ENCODE results near the gene ZNF281.

Gene ZNF281

GRCh38 chr1:200429221-200429751, 19.4 kb upstream of the ZNF281 start:
- Histone ChIP-seq H3K36me3 (ENCODE audit: control insufficient read depth, low read length) (no peaks in the 10 kb centered on the region), H3K79me2 (ENCODE audit: control insufficient read depth, low read length) (no peaks in the 10 kb centered on the region), H3K4me3 (ENCODE audit: low read length) (no peak overlapping the region), H3K4me2 (ENCODE audit: low read length) (no peak overlapping the region), H4K20me1 (ENCODE audit: control insufficient read depth, insufficient read depth, low read depth, low read length) (no peaks in the 10 kb centered on the region), H3K27ac (ENCODE audit: low read depth, low read length) (no peak overlapping the region), H3K27me3 (ENCODE audit: control insufficient read depth, low read length) (no peaks in the 10 kb centered on the region; the same call in 1 of the 2 replicates), H3K9me3 (ENCODE audit: control insufficient read depth, insufficient read depth, low read length) (no peaks in the 10 kb centered on the region), H3K4me1 (ENCODE audit: control insufficient read depth, low read length) (0 out of 2 replicates have a peak, but pooled peaks cover 5% of the 10 kb centered on the region), H3K9me2 (replicated peaks; ENCODE audit: control insufficient read depth, low read length) (no peaks in the 10 kb centered on the region), H3F3A (ENCODE audit: control insufficient read depth, insufficient read depth) (no peaks in the 10 kb centered on the region)
- no peak for TF ChIP-seq EZH2phosphoT487 (IDR thresholded peaks at IDR 0.05; ENCODE audit: borderline replicate concordance, low read length)
- no peak for TF ChIP-seq CTCF (IDR thresholded peaks at IDR 0.05; ENCODE audit: low read depth, low read length, poor library complexity, severe bottlenecking)

GRCh38 chr1:200428482-200429205, 18.8 kb upstream of the ZNF281 start:
- Histone ChIP-seq H3K4me2 (ENCODE audit: low read length) (no peak overlapping the region), H3K36me3 (ENCODE audit: control insufficient read depth, low read length) (no peaks in the 10 kb centered on the region), H3K27ac (ENCODE audit: low read depth, low read length) (no peak overlapping the region), H3K9me3 (ENCODE audit: control insufficient read depth, insufficient read depth, low read length) (no peaks in the 10 kb centered on the region), H3K4me1 (ENCODE audit: control insufficient read depth, low read length) (0 out of 2 replicates have a peak, but pooled peaks cover 5% of the 10 kb centered on the region), H3F3A (ENCODE audit: control insufficient read depth, insufficient read depth) (no peaks in the 10 kb centered on the region), H3K4me3 (ENCODE audit: low read length) (no peak overlapping the region), H4K20me1 (ENCODE audit: control insufficient read depth, insufficient read depth, low read depth, low read length) (no peaks in the 10 kb centered on the region), H3K27me3 (ENCODE audit: control insufficient read depth, low read length) (no peaks in the 10 kb centered on the region; the same call in 1 of the 2 replicates), H3K9me2 (replicated peaks; ENCODE audit: control insufficient read depth, low read length) (no peaks in the 10 kb centered on the region), H3K79me2 (ENCODE audit: control insufficient read depth, low read length) (no peaks in the 10 kb centered on the region)
- TF ChIP-seq EZH2phosphoT487 (IDR thresholded peaks at IDR 0.05; ENCODE audit: borderline replicate concordance, low read length) (no peak), CTCF (IDR thresholded peaks at IDR 0.05; ENCODE audit: low read depth, low read length, poor library complexity, severe bottlenecking) (no peak)

GRCh38 chr1:200427744-200428143, 17.9 kb upstream of the ZNF281 start:
- no peak overlapping the region for H3K4me3 ChIP-seq (ENCODE audit: low read length)
- H3K36me3 ChIP-seq (ENCODE audit: control insufficient read depth, low read length), result no peaks in the 10 kb centered on the region
- H3K4me2 ChIP-seq (ENCODE audit: low read length), result no peak overlapping the region
- 0 out of 2 replicates have a peak, but pooled peaks cover 5% of the 10 kb centered on the region for H3K4me1 ChIP-seq (ENCODE audit: control insufficient read depth, low read length)
- no peaks in the 10 kb centered on the region for H3F3A ChIP-seq (ENCODE audit: control insufficient read depth, insufficient read depth)
- H3K27me3 ChIP-seq (ENCODE audit: control insufficient read depth, low read length), result no peaks in the 10 kb centered on the region
- no peaks in the 10 kb centered on the region for H3K9me2 ChIP-seq (replicated peaks; ENCODE audit: control insufficient read depth, low read length)
- no peak overlapping the region for H3K27ac ChIP-seq (ENCODE audit: low read depth, low read length)
- H3K79me2 ChIP-seq (ENCODE audit: control insufficient read depth, low read length), result no peaks in the 10 kb centered on the region
- TF ChIP-seq CTCF (IDR thresholded peaks at IDR 0.05; ENCODE audit: low read depth, low read length, poor library complexity, severe bottlenecking), result no peak
- no peak for TF ChIP-seq EZH2phosphoT487 (IDR thresholded peaks at IDR 0.05; ENCODE audit: borderline replicate concordance, low read length)
- H4K20me1 ChIP-seq (ENCODE audit: control insufficient read depth, insufficient read depth, low read depth, low read length), result no peaks in the 10 kb centered on the region
- H3K9me3 ChIP-seq (ENCODE audit: control insufficient read depth, insufficient read depth, low read length), result no peaks in the 10 kb centered on the region
